ENCODE data around the gene RAI14.

The RAI14 gene

GRCh38 chr5:34656001-34656699 is at the start of gene RAI14:
Gene RAI14, plus strand, starts transcription at chr5:34656328. Its CDS starts 30,592 bp downstream, at chr5:34686920.
- peak in 2 of 6 experiments; percentile 16 to 20 for DNase-seq

GRCh38 chr5:34608368-34608767 is 47.8 kb upstream of the RAI14 start:
- DNase-seq, result no peak

- DNase-seq, result no peak
Observed at GRCh38 chr5:34608859-34609648, 47.1 kb upstream of the RAI14 start.

- DNase-seq, result no peak
Observed at GRCh38 chr5:34609951-34610441, 46.1 kb upstream of the RAI14 start.

GRCh38 chr5:34610546-34610945 is 45.6 kb upstream of the RAI14 start:
- DNase-seq, result no peak

GRCh38 chr5:34611464-34612415 is 44.4 kb upstream of the RAI14 start:
- no peak for DNase-seq

GRCh38 chr5:34616651-34617050 is 39.5 kb upstream of the RAI14 start:
- DNase-seq, result no peak

- no peak for DNase-seq
Observed at GRCh38 chr5:34618371-34619065, 37.6 kb upstream of the RAI14 start.

GRCh38 chr5:34620185-34620584 is 35.9 kb upstream of the RAI14 start:
- DNase-seq, result no peak

GRCh38 chr5:34621277-34622097 is 34.6 kb upstream of the RAI14 start:
- DNase-seq, result no peak

- no peak for DNase-seq
Observed at GRCh38 chr5:34622098-34622400, 34.1 kb upstream of the RAI14 start.

GRCh38 chr5:34624691-34625090 is 31.4 kb upstream of the RAI14 start:
- DNase-seq, result no peak

- no peak for DNase-seq
Observed at GRCh38 chr5:34625246-34625645, 30.9 kb upstream of the RAI14 start.

- no peak for DNase-seq
Observed at GRCh38 chr5:34626036-34626435, 30.1 kb upstream of the RAI14 start.

GRCh38 chr5:34626751-34627150 is 29.4 kb upstream of the RAI14 start:
- no peak for DNase-seq

- DNase-seq, result no peak
Observed at GRCh38 chr5:34627794-34628193, 28.3 kb upstream of the RAI14 start.

- no peak for DNase-seq
Observed at GRCh38 chr5:34628373-34628772, 27.8 kb upstream of the RAI14 start.

GRCh38 chr5:34630596-34630995 is 25.5 kb upstream of the RAI14 start:
- DNase-seq, result no peak

GRCh38 chr5:34632807-34633422 is 23.2 kb upstream of the RAI14 start:
- DNase-seq, result no peak

GRCh38 chr5:34639852-34640626 is 16.1 kb upstream of the RAI14 start:
- no peak for DNase-seq

Measured in stimulated activated naive CD4-positive, alpha-beta T cell (primary cell).